GM10248 (cell line): ENCODE measurements around the gene TIMELESS.

Experiments used
- CTCF ChIA-PET: fragments of 300-600 bp; sonication (Branson Sonifier 250); formaldehyde crosslinking; extraction: SDS; loops from one replicate; lab custom pipeline; 2021; ENCODE audit warnings: antibody characterized with exemption; lab: Yijun Ruan, JAX
- POLR2A ChIA-PET: fragments of 350-650 bp; sonication (Branson Sonifier 250); formaldehyde crosslinking; extraction: SDS; loops from one replicate; lab custom pipeline; 2020; ENCODE audit warnings: antibody characterized with exemption; lab: Yijun Ruan, JAX
- DNase-seq: peaks from one replicate; pipeline ENCODE4 v3.0.0; 2012; ENCODE audit errors: extremely low spot score
- TF ChIP-seq, protein P1 (sequence below): IDR thresholded peaks from 2 replicates; pipeline ENCODE4 v1.5.1; 2012; ENCODE audit warnings: mild to moderate bottlenecking, low read depth; ENCODE audit errors: extremely low read depth, missing control alignments, control extremely low read depth

The TIMELESS gene

DNA sequence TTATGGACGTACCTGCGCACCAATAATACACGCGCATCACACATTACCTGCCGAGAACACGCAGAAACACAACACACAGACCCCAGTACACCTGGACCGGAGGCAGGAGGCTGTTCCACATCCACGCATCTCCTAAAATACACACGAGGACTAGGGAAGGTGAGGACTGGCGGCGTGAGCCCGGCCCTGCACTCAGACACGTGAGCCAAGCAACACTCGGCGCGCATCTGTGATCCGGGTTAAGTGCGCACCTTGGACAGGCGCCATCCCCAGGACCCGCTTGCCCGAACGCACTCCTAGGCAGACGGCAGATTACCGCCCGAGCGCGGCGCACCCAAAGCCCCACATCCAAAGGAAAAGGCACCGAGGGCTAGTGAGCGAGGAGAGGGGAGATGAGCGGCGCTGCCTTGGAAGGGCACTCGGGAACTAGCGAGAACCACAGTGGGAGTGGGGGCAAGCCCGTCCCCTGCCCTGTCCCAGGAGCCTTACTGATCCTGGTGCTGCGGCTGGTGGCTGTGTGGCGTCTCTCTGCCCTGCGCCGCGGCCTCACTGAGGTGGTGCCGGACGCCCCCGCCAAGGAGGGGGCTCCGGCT lies 38.3 kb upstream of the TIMELESS start:
- ChIA-PET CTCF (interaction anchor here (0.9 to 1.3 kb wide), 2 partner anchors 14 to 16 kb away, joined by 3 read pairs; no protein-coding TSS in a partner anchor), POLR2A (no interaction called here)
- TF ChIP-seq, protein P1, sequence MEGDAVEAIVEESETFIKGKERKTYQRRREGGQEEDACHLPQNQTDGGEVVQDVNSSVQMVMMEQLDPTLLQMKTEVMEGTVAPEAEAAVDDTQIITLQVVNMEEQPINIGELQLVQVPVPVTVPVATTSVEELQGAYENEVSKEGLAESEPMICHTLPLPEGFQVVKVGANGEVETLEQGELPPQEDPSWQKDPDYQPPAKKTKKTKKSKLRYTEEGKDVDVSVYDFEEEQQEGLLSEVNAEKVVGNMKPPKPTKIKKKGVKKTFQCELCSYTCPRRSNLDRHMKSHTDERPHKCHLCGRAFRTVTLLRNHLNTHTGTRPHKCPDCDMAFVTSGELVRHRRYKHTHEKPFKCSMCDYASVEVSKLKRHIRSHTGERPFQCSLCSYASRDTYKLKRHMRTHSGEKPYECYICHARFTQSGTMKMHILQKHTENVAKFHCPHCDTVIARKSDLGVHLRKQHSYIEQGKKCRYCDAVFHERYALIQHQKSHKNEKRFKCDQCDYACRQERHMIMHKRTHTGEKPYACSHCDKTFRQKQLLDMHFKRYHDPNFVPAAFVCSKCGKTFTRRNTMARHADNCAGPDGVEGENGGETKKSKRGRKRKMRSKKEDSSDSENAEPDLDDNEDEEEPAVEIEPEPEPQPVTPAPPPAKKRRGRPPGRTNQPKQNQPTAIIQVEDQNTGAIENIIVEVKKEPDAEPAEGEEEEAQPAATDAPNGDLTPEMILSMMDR: no peak
- peak; percentile 36 for DNase-seq

DNA sequence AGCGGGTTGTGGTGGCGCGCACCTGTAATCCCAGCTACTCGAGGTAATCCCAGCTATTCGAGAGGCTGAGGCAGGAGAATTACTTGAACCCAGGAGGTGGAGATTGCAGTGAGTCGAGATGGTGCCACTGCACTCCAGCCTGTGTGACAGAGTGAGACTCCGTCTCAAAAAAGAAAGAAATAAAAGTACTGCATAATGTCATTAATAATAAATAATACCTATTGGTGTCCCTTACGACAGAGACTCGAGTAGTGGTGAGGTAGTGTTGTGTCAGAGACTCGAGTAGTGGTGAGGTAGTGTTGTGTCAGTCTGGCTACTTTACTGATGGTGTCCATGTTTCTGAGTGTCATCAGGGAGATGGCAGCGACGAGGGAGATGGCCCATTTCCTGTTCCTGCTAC lies 37.5 kb upstream of the TIMELESS start:
- DNase-seq: no peak
- ChIA-PET POLR2A (no interaction called here), CTCF (interaction anchor here (2.5 kb wide), 1 partner anchor 13 kb away, joined by 9 read pairs; no protein-coding TSS in a partner anchor)
- TF ChIP-seq, protein P1: no peak

DNA sequence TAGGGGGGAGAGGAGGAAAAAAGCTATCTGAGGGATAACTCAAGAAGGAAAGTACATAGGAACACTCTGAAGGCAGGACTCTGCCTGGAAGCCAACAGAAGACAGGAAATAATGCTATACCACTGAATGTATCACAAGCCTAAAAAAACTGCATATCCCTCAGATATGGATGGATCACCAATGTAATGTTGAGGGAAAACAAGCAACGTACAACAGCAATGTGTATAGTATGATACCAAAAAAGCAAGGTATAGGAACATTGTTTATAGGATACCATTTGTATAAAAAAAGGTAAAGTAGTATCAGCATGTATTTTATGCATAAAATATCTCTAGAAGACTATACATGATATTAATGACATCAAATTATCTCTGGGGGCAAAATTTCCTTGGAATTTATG lies 35.3 kb upstream of the TIMELESS start:
- DNase-seq: no peak
- TF ChIP-seq, protein P1: no peak
- ChIA-PET POLR2A (no interaction called here), CTCF (interaction anchor here (0.9 to 2.5 kb wide), 5 partner anchors 11 to 295 kb away, joined by 3 to 9 read pairs (median 4); partner anchors contain the start of gene SMARCC2)

DNA sequence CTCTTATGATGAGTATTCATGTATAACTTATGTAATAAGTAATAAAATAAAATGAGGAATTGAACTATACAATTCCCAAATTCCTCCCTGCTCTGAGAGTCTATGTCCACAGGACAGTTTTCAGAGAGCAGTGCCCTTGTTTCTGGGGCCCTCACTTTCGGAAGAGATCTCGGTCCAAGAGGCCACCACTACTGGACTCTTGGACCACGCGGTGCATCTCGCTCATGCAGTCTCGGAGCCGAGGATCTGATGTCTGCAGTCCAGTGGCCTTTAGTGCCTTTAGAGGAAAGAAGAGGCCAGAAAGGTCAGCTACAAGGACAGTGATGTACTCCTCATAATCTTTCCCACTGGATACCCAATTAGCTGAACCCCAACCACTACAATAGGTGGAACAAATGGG lies 30.4 kb upstream of the TIMELESS start:
- TF ChIP-seq, protein P1: no peak
- POLR2A ChIA-PET: no interaction called here
- DNase-seq: no peak
- CTCF ChIA-PET: interaction anchor here (1.2 to 2.3 kb wide), 3 partner anchors 10 to 360 kb away, joined by 3 to 9 read pairs (median 5); no protein-coding TSS in a partner anchor

DNA sequence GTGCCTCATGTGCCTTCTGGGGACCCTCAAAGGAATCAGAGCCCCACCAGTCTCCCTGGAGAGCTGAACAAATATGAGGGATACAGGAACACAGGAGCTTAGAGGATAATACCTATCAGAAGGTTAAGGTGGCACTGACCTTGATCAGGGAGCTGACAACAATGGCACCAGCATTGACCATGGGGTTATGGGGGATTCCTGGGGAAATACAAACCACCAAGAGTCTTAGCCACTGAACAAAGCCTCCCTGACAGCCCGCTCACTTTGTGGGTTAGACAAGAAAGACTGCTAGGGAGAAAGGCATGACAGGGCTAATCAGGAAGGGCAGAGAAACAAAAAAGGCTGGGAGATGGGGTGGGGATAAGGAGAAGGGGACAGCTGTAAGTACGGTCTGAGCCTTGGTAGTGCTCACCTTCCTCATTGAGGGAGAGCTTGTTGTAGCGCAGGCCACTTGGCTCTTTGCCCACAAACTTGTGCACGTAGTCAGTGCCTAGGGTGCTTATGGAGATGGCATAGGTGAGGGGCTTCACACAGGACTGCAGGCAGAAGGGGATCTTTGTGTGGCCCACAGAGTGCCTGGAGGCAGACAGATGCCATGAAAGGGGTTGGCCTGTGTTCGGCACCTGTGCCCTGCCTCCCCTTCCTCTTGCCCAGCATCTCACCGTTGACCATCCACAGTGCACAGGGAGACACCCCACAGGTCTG lies 28.4 kb upstream of the TIMELESS start:
- no peak for DNase-seq
- ChIA-PET POLR2A (interaction anchor here (1.1 kb wide), 1 partner anchor 111 kb away, joined by 4 read pairs; no protein-coding TSS in a partner anchor), CTCF (interaction anchor here (0.7 to 1.2 kb wide), 3 partner anchors 9 to 36 kb away, joined by 3 read pairs; partner anchors contain the start of gene SPRYD4)
- TF ChIP-seq, protein P1: no peak

DNA sequence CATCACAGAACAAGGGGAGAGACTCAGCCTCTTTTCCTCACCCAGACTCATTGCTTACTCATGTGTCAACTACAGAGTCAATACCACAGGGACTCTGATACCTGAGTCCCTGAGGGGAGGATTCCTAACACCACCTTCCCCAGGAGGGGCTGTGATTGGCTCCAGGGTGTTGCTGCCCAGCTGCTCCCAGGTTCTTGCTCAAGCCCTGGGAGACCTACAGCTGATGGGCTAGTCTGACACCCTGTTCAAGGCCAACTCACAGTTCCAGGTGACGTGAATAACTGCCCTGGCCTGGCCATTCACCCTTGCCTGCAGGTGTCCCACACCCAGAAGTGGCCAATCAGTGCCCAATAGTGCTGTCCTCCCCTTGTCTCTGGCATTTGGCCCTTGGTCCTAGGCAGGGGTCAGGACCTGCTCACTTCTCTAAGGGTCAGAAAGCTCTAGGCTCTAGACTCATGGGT lies 27.8 kb upstream of the TIMELESS start:
- DNase-seq: no peak
- ChIA-PET CTCF (interaction anchor here (0.7 to 1.2 kb wide), 3 partner anchors 8 to 37 kb away, joined by 3 read pairs; partner anchors contain the start of gene SPRYD4), POLR2A (interaction anchor here (0.7 to 1.1 kb wide), 2 partner anchors 110 to 118 kb away, joined by 4 read pairs; no protein-coding TSS in a partner anchor)
- TF ChIP-seq, protein P1: no peak
